Measurements from ENCODE around the gene NOL8. TPM values are rescaled to one million over a fixed set of nuclear protein-coding genes. Genes with fewer than 3 reads are reported as not detected.

NOL8 gene
- total and polyA plus RNA-seq, 2 experiments from 2014 or later, result 26.0 to 42.7 TPM

- H3K36me3 Mint-ChIP-seq (ENCODE audit: low read depth), result peaks cover 97% of the 10 kb centered on the region
- H3K27me3 ChIP-seq (ENCODE audit: insufficient read depth), result no peaks in the 10 kb centered on the region
- no peaks in the 10 kb centered on the region for H3K4me1 ChIP-seq (ENCODE audit: insufficient read depth)
- peaks cover 98% of the 10 kb centered on the region for H3K36me3 ChIP-seq (ENCODE audit: insufficient read depth)
- H3F3A ChIP-seq (replicated peaks; ENCODE audit: low read depth), result 0 out of 2 replicates have a peak, but pooled peaks cover 3% of the 10 kb centered on the region
- no peak overlapping the region for H3K27ac Mint-ChIP-seq
- no peaks in the 10 kb centered on the region for H3K9me2 ChIP-seq (ENCODE audit: insufficient read depth)
- H3K27ac ChIP-seq (ENCODE audit: low read depth), result no peak overlapping the region
- no peak overlapping the region for H3K4me3 Mint-ChIP-seq
- peaks cover 30% of the 10 kb centered on the region for H4K20me1 ChIP-seq (replicated peaks; ENCODE audit: insufficient read depth)
- H3K4me1 Mint-ChIP-seq, result no peaks in the 10 kb centered on the region
- ATAC-seq (no peak), DNase-seq (ENCODE audit: low spot score) (no peak)
- no peaks in the 10 kb centered on the region for H3K27me3 Mint-ChIP-seq (ENCODE audit: insufficient read depth, low read depth, poor library complexity)
- peaks cover 11% of the 10 kb centered on the region; the same call in 1 of the 2 replicates for H3K79me2 ChIP-seq (replicated peaks; ENCODE audit: insufficient read depth)
- H3K4me3 ChIP-seq, result no peak overlapping the region
- H3K9me3 Mint-ChIP-seq, result no peaks in the 10 kb centered on the region
- H2AFZ ChIP-seq, result no peak overlapping the region
- no peak overlapping the region for H3K4me2 ChIP-seq
- no peak for TF ChIP-seq EZH2phosphoT487 (IDR thresholded peaks at IDR 0.05; ENCODE audit: unreplicated experiment)
- TF ChIP-seq, protein P1, sequence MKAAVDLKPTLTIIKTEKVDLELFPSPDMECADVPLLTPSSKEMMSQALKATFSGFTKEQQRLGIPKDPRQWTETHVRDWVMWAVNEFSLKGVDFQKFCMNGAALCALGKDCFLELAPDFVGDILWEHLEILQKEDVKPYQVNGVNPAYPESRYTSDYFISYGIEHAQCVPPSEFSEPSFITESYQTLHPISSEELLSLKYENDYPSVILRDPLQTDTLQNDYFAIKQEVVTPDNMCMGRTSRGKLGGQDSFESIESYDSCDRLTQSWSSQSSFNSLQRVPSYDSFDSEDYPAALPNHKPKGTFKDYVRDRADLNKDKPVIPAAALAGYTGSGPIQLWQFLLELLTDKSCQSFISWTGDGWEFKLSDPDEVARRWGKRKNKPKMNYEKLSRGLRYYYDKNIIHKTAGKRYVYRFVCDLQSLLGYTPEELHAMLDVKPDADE (IDR thresholded peaks at IDR 0.05), result no peak
- no peak for TF ChIP-seq POLR2AphosphoS5 (IDR thresholded peaks at IDR 0.05; ENCODE audit: low read depth)
- TF ChIP-seq CREB1 (CRISPR knock-in tag; IDR thresholded peaks at IDR 0.05; ENCODE audit: low read depth), result no peak
- TF ChIP-seq NANOG (IDR thresholded peaks at IDR 0.05; ENCODE audit: borderline replicate concordance), result no peak
- no peak for TF ChIP-seq ZNF331 (CRISPR knock-in tag; IDR thresholded peaks at IDR 0.05; ENCODE audit: low read depth)
- no peak for TF ChIP-seq STAT1 (IDR thresholded peaks at IDR 0.05; ENCODE audit: unreplicated experiment)
- no peak for TF ChIP-seq ZNF462 (CRISPR knock-in tag; IDR thresholded peaks at IDR 0.05)
- TF ChIP-seq CTCF (conservative IDR thresholded peaks at IDR 0.05; ENCODE audit: low read depth in 2 of 2), result no peak
- no peak for TF ChIP-seq EZH2 (IDR thresholded peaks at IDR 0.05; ENCODE audit: low read depth, unreplicated experiment)
These were observed 54.6 kb downstream of the NOL8 start for GRCh38 chr9:92270511-92270910.

All from GM23338 (cell line).